NCI-H526 treated with DMSO at 0.1 percent for 48 hours (cell line): Measurements from ENCODE around the gene CCDC7.
"Not testable (repeated sequence)": the region's sequence is repeated elsewhere in the genome, so short reads cannot be mapped to it uniquely, and the experiment has no call there.

Experiments
- DNase-seq: peaks from one replicate; lab custom pipeline; 2025; lab: John Stamatoyannopoulos, UW

The CCDC7 gene

DNA sequence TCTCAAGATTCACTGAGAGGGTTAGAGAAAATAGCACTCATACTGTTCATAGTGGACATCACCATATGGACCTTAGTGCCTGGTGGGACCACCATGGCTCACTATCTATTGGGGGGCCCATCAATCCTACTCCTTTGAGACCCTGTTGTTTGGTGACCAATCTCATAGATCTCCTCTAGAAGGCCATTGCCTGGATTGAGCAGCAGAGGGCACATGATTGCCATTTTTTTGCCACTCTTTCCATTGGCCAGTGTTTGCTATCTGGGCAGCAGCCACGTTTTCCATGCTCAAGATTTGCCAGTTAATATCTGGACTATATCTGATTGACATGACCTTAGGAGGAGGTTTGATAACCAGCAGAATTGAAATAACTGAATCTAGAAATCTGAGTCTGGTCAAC is 267.6 kb downstream of the CCDC7 start:
- no peak for DNase-seq

GRCh38 chr10:32731527-32731926 is 285.6 kb downstream of the CCDC7 start:
- DNase-seq, result no peak

DNA sequence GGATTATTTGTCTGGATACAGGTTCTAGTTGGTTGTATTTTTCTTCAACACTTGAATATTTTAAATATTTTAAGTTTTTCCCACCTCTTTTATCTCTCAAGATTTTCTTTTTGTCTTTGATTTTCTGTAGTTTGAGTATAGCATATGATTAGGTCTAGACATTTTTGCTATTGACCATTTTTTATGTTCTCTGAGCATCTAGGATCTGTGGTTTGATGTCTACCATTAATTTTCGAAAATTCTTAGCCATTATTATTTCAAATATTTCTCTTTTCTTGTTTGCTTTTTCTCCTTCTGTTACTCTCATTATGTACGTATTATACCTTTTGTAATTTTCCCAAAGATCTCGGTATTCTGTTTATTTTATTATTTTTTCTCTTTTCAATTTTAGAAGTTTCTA is 293.0 kb downstream of the CCDC7 start:
- DNase-seq, result no peak

DNA sequence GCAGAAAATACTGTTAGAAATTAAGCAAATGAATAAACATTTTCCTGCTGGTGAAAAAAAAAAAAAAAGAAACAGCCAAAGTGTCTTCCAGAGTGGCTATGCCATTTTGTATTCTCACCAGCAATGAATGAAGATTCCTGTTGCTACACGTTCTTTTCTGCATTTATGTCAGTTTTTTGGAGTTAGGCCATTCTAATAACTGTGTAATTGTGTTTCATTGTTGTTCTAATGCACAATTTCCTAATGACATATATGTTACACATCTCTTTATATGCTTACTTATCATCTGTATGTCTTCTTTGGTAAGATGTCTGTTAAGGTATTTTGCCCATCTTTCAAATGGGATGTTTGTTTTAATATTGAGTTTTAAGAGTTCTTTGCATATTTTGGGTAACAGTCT is 298.4 kb downstream of the CCDC7 start:
- DNase-seq, result no peak

GRCh38 chr10:32746869-32747268 is 300.9 kb downstream of the CCDC7 start:
- DNase-seq, result no peak

DNA sequence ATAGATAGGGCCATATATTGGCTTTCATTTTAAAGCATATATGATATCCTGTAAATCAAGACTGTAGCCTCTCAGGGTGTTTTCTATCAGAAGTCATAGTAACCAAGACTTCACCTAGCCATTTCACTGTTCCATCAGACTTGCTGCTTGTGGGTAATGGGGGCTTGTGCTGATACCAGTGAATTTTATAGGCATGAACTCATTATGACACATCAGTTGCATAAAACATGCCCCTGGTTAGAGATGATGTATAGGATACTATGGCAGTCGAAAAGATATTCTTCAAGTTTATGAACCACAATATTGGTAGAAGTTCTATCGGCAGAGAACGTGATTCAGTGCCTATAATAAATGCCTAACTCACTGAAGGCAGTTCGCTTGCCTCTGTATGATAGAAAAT is 305.6 kb downstream of the CCDC7 start:
- no peak for DNase-seq

DNA sequence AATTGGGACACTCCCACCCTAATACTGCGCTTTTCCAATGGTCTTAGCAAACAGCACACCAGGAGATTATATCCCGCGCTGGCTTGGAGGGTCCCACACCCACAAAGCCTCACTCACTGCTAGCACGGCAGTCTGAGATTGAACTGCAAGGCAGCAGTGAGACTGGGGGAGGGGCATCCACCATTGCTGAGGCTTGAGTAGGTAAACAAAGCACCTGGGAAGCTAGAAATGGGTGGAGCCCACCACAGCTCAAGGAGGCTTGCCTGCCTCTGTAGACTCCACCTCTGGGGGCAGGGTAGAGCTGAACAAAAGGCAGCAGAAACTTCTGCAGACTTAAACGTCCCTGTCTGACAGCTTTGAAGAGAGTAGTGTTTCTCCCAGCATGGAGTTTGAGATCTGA is 309.0 kb downstream of the CCDC7 start:
- not testable (repeated sequence) for DNase-seq

- DNase-seq, result no peak
Observed at GRCh38 chr10:32771217-32771616, 325.3 kb downstream of the CCDC7 start.

- DNase-seq, result no peak
Observed at GRCh38 chr10:32773105-32773504, 327.2 kb downstream of the CCDC7 start.

DNA sequence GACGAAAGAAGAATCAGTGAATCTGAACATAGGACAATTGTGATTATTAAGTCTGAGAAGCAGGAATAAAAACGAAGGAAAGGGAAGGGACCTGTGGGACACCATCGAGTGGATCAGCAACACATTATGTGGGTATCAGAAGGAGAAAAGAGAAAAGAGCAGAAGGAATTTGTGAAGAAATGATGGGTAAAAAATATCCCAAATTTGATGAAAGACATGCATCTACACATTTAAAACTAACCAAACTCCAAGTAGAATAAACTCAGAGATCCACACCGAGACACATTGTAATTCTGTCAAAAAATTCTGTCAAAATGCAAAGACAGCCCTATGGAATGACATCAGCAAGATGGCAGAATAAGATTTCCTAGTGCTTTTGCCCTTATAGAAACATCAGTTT is 341.0 kb downstream of the CCDC7 start:
- DNase-seq, result no peak

DNA sequence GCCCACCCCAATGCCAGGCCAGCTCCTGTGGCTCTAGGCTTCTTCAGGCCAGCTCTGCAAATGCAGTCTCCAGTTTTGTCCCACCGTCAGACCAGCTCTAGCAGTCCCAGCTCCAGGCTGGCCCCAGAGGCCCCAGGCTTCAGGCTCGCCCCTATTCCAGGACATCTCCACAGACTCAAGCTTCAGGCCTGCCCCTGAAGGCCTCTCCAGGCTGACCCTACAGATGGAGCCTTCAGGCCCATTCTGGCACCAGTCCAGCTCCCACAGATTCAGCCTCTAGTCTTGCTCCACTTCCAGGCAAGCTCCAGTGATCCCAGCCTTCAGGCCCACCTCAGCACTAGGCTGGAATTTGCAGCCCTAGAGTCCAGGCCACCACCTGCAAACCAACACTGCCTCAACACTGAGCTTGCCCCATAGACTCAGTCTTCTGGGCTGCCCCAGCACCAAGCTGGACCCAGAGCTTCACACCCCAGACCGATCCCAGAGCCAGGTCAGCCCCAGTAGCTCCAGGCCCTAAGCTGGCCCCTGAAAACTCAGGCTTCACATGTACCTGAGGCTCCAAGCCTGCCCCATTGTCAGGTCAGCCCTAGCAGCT is 341.8 kb downstream of the CCDC7 start:
- DNase-seq, result no peak

- no peak for DNase-seq
Observed at GRCh38 chr10:32788359-32788758, 342.4 kb downstream of the CCDC7 start.

DNA sequence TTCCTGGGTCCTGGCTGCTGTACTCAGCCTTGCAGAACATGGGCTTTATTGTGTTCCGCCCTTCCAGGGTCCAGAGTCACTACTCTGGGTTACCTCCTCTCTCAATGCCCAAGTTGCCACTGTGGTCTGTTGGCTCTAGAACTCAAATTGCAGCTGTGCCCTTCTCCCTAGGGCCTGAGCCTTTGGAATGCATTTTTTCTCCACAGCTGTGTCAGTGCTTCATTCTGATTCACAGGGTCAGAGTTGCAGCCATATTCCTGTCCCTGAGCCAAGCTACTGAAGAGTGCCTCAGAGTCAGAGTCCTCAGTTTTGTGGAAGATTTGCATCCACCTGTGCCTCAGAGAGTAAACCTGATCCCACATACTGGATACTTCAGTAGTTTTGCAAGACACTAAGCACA is 344.5 kb downstream of the CCDC7 start:
- no peak for DNase-seq

GRCh38 chr10:32793033-32793432 is 347.1 kb downstream of the CCDC7 start:
- no peak for DNase-seq

GRCh38 chr10:32795598-32796183 is 349.8 kb downstream of the CCDC7 start:
- peak; percentile 1 for DNase-seq

DNA sequence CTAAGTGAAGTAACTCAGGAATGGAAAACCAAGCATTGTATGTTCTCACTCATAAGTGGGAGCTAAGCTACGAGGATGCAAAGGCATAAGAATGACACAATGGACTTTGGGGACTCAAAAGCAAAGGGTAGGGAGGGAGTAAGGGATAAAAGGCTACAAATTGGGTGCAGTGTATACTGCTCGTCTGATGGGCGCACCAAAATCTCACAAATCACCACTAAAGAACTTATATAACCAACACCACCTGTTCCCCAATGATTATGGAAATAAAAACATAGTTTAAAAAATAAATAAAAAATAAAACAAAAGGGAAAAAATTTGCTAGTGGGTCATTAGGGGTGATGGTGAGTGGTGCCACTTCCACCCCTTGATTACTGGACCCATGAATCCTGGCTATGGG is 351.5 kb downstream of the CCDC7 start:
- not testable (repeated sequence) for DNase-seq

DNA sequence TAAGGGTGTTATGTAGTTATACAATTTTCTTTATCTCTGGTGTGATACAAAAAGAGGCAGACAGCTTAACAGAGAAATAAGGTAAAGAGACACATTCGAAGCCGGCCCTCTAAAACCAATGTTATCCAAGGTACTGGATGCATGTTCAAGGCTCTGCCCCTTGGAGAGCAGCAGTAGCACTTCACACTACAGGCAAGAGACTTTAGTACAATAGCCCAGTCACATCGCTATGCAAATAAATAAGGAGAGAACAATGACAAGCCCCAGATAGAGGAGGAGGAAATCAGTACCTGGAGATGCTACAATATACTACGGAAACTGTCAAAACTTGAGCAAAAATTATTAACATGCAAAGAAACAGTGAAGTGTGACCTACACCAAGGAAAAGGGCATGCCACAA is 401.0 kb downstream of the CCDC7 start:
- peak; percentile 1 for DNase-seq

- no peak for DNase-seq
Observed at GRCh38 chr10:32851301-32851700, 405.4 kb downstream of the CCDC7 start.

DNA sequence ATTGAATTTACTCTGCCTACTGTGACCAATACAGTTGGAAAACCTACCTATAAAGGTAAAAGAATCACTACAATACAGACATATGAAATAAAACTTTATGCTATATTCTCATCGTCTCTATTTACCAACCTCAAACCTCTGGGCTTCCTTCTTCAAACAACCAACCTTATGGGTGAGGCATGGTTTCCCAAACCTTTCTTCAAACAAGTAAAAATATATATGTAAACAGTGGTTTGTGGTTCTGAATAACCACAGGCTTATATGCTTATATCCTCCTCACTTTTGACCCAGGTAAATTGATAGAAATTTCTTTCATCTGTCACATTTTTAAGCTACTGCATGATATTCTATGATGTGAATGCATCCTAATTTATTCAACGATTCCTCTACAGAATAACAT is 408.5 kb downstream of the CCDC7 start:
- no peak for DNase-seq

DNA sequence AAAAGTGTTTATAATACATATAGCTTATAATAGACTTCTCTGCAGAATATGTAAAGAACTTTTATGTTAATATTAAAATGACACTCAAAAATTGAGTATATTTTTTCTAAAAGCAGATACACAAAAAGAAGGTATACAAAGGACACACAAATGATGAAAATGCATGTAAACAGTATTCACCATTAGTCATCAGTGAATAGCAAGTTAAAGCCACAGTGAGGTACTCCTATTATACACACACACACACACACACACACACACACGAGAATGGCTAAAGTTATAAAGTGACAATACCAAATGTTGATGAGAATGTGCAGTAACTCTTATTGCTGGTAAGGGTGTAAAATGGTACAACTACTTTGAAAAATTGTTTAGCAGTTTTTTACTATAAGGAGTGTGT is 419.2 kb downstream of the CCDC7 start:
- no peak for DNase-seq

DNA sequence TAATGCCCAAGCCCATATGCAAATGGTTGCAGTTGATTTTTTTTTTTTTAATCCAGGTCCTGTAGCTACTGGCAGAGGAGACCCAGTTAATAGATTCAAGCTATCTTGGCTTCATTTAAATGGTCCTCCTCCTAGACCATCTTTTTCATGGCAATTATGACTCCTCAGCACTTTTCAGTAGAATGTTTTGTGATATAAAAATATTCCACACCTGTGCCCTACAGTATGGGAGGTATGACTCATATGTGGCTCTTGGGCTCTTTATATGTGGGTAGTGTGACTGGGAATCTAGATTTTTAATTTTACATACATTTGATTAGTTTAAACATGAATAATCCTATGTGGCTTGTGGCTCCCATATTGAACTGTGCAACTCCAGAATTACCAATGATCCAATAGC is 432.0 kb downstream of the CCDC7 start:
- DNase-seq, result peak; percentile 38

GRCh38 chr10:32878646-32879045 is 432.7 kb downstream of the CCDC7 start:
- DNase-seq, result no peak

DNA sequence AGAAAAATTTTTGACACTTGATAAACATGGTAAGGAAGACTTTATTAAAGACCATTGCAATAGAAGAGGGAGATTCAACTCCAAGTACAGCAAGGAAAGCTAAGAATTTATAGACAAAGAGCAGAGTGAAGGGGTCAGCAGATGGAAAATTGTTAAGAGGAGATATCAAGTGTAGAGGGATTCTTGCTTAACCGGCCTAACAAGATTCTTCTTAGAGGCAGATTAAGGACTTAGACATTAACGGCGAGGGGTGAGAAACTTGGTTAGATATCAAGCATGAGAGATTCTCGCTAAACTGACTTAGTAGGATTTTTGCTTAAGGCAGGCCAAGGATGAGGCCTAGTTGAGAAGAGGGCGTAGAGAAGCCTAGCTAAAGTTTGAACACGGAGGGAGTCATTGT is 436.1 kb downstream of the CCDC7 start:
- no peak for DNase-seq

- no peak for DNase-seq
Observed at GRCh38 chr10:32887481-32887880, 441.5 kb downstream of the CCDC7 start.
